ENCODE data around the gene SLC50A1. TPM values are rescaled to one million over a fixed set of nuclear protein-coding genes. Genes with fewer than 3 reads are reported as not detected.

The SLC50A1 gene
- total RNA-seq, 1 donor from 2014 or later = 9.4 TPM

GRCh38 chr1:155092131-155092530 is 43.5 kb upstream of the SLC50A1 start:
- Histone ChIP-seq H3K4me3 (no peak overlapping the region), H3K27ac (no peak overlapping the region), H3K27me3 (no peaks in the 10 kb centered on the region), H3K9me3 (no peaks in the 10 kb centered on the region), H3K36me3 (no peaks in the 10 kb centered on the region), H3K4me1 (peaks cover 0 to 6% of the 10 kb centered on the region in 2 donors)
- no peak for DNase-seq (ENCODE audit: low spot score in 2 of 2)
- intact Hi-C loops (cut with DNase I) = no loop called here
- no peak for TF ChIP-seq CTCF (IDR thresholded peaks at IDR 0.05)

DNA sequence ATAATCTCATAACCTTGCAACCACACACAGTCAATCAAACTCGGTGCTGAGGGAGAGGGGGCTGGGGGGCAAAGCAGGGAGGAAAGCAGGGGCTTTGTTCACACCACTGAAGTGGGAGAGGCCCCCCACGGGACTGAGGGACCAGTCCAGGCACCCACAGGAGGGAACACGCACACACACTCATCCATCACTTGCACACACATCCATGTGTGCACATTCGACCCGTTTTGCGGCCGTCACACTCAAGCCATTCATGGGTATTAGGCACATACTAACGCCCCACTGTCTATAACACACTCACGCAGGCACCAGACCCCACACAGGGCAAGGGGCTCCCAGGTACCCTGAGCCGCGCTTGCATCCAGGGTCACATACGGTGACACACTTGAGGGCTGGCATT is 43.0 kb upstream of the SLC50A1 start:
- TF ChIP-seq CTCF (IDR thresholded peaks at IDR 0.05) = no peak
- DNase-seq (ENCODE audit: low spot score in 2 of 2) = no peak
- Histone ChIP-seq H3K4me1 (peaks cover 0 to 6% of the 10 kb centered on the region in 2 donors), H3K27ac (no peak overlapping the region), H3K9me3 (no peaks in the 10 kb centered on the region), H3K4me3 (no peak overlapping the region), H3K36me3 (no peaks in the 10 kb centered on the region), H3K27me3 (no peaks in the 10 kb centered on the region)
- intact Hi-C loops (cut with DNase I) = no loop called here

DNA sequence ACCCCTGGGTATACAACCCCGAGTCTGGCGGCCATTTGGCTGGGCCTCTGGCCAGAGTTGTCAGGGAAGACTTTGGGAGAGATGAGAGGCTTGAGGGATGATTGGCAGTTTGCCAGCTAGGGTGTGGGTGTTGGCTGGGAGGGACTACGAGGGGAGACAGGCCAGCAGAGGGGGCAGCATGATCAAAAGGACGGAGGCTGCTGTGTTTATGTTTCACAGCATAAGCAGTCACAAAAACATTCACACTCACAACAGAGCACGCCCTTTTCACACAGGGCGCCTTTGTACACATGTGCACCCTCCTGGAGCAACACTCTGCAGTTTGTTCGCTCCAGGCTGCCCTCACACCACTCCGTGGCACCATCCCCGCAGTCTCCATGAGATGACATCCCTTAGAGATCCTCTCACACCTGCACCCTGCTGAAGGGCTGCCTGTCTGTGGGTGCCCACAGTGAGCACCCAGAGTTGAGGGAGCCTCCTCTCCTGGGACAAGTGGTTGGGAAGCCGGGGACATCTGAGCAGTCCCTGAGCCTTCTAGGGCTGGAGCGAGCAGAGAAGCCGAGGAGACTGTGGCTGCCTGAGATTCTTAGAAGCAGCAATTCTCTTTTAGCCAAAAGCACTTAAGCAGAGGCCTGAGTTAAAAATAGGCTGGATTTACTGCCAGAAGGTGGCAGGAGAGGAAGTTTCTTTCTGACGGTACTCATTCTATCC is 41.6 kb upstream of the SLC50A1 start:
- peak overlapping the region in 1 of 2 donors; percentile 19 for H3K4me3 ChIP-seq
- peaks cover 0 to 6% of the 10 kb centered on the region in 2 donors for H3K4me1 ChIP-seq
- TF ChIP-seq CTCF (IDR thresholded peaks at IDR 0.05) = peak in 2 of 3 experiments; percentile 32 to 53
- H3K9me3 ChIP-seq = no peaks in the 10 kb centered on the region
- intact Hi-C loops (cut with DNase I) = no loop called here
- no peak for DNase-seq (ENCODE audit: low spot score in 2 of 2)
- H3K36me3 ChIP-seq = no peaks in the 10 kb centered on the region
- no peaks in the 10 kb centered on the region for H3K27me3 ChIP-seq
- peak overlapping the region; percentile 35 to 51 for H3K27ac ChIP-seq

- intact Hi-C loops (cut with DNase I) = no loop called here
- no peak overlapping the region for H3K4me3 ChIP-seq
- TF ChIP-seq CTCF (IDR thresholded peaks at IDR 0.05) = no peak
- DNase-seq (ENCODE audit: low spot score in 2 of 2) = no peak
- no peaks in the 10 kb centered on the region for H3K27me3 ChIP-seq
- peak overlapping the region; percentile 35 to 51 for H3K27ac ChIP-seq
- H3K9me3 ChIP-seq = no peaks in the 10 kb centered on the region
- no peaks in the 10 kb centered on the region for H3K36me3 ChIP-seq
- H3K4me1 ChIP-seq = peaks cover 0 to 6% of the 10 kb centered on the region in 2 donors
Observed at GRCh38 chr1:155094622-155094948, 41.1 kb upstream of the SLC50A1 start.

DNA sequence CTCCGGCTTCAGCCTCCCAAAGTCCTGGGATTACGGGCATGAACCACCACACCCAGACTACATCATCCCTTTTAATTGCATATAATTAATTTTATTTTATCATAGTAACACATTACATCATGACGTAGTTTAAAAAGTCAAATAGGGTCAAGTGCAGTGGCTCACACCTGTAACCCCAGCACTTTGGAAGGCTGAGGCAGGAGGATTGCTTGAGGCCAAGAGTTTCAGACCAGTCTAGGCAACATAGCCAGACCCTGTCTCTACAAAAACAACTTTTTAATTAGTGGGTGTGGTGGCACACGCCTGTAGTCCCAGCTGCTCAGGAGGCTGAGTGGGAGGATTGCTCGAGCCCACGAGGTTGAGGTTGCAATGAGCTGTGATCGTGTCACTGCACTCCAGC is 36.3 kb upstream of the SLC50A1 start:
- no peaks in the 10 kb centered on the region for H3K36me3 ChIP-seq
- peaks cover 0 to 3% of the 10 kb centered on the region in 2 donors for H3K4me1 ChIP-seq
- TF ChIP-seq CTCF (IDR thresholded peaks at IDR 0.05) = no peak
- H3K27me3 ChIP-seq = no peaks in the 10 kb centered on the region
- no peak overlapping the region for H3K4me3 ChIP-seq
- intact Hi-C loops (cut with DNase I) = no loop called here
- no peak overlapping the region for H3K27ac ChIP-seq
- no peak for DNase-seq (ENCODE audit: low spot score in 2 of 2)
- H3K9me3 ChIP-seq = no peaks in the 10 kb centered on the region

- Histone ChIP-seq H3K27ac (no peak overlapping the region), H3K4me1 (no peaks in the 10 kb centered on the region), H3K9me3 (no peaks in the 10 kb centered on the region), H3K27me3 (no peaks in the 10 kb centered on the region), H3K4me3 (no peak overlapping the region), H3K36me3 (no peaks in the 10 kb centered on the region)
- no peak for DNase-seq (ENCODE audit: low spot score in 2 of 2)
- TF ChIP-seq CTCF (IDR thresholded peaks at IDR 0.05) = no peak
- intact Hi-C loops (cut with DNase I) = no loop called here
Observed at GRCh38 chr1:155103325-155103724, 32.3 kb upstream of the SLC50A1 start.
